Measurements from ENCODE around the gene MBD4.
"Not testable (repeated sequence)": the region's sequence is repeated elsewhere in the genome, so short reads cannot be mapped to it uniquely, and the experiment has no call there.

MBD4 gene

DNA sequence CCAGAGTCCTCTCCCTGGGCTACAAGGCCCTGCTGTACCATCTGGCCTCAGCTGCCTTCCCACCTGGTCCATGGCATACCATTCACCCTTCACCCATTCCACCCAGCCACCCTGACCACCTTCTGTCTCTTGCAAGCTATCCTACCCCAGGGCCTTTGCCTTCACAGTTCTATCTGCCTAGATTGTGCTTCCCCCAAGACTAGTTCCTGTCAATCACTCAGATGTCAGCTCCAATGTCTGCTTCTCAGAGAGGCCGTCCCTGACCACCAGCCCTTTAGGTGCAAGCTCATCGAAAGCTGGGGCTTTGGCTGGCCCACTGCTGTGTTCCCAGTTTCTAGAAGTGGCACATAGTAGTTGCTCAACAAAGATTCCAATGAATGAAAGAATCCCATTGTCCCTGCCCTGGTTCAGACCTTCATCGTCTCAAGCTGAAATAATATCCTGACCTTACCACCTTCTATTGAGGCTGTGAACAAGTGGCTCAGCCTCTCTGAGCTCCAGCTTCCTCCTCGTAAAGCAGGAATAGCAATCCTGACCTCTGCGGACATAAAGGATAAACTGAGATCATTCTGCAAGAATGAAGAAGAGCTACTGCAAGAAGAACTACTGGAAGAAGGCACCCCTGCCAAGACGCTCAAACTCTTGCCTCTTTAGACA is 27.1 kb downstream of the MBD4 start:
- no peak for DNase-seq (ENCODE audit: extremely low read depth in 1 of 2, low read depth in 1 of 2)

DNA sequence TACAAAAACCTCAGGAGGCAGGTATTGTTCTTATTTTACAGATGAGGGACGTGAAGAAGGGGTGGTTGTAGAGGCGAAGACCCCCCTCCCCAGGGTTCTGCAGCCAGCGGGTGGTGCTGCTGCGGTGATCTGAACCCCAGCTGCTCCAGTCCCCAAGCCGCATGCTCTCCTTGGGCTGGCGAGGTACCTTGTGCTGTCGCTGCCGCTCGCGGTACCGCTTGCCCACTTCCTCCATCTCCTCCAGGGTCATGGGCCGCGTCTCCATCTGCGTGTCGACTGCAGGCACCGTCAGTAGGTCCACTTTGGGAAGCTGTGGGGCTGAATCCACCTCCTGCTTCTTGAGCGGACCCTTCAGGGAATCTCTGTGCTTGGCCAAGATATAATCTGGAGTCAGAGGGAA is 28.8 kb downstream of the MBD4 start:
- no peak for DNase-seq (ENCODE audit: extremely low read depth in 1 of 2, low read depth in 1 of 2)

DNA sequence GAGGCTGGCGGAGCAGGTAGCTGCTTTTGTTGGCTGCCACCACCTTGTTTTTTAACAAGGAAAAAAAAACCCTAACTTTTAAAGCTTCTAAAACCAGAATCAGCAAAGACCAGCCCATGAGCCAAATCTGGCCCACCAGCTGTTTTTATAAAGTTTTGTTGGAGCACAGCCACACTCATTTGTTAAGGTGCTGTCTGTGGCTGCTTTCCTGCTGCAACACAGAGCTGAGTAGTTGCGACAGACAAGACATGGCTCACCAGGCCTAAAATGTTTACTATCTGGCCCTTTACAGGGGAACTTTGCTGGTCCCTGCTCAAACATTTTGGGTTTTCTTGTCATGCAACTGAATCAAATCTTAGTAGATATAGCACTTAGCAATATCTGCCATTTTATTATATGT is 30.2 kb downstream of the MBD4 start:
- DNase-seq (ENCODE audit: extremely low read depth in 1 of 2, low read depth in 1 of 2) = no peak

DNA sequence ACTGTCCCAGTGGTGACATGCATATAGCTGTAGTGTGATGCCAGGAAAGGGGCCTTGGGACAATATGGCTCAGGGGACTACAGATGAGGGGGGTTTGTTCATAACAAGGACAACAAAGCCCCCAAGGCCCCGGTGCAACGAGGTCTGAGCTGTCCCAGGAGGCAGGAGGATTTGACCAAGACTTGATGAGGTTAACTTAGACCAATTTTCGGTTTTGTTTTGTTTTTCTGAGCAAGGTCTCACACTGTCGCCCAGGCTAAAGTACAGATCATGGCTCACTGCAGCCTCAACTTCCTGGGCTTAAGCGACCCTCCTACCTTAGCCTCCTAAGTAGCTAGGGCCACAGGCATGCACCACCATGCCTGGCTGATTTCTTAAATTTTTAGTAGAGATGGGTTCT is 35.1 kb downstream of the MBD4 start:
- no peak for DNase-seq (ENCODE audit: extremely low read depth in 1 of 2, low read depth in 1 of 2)

DNA sequence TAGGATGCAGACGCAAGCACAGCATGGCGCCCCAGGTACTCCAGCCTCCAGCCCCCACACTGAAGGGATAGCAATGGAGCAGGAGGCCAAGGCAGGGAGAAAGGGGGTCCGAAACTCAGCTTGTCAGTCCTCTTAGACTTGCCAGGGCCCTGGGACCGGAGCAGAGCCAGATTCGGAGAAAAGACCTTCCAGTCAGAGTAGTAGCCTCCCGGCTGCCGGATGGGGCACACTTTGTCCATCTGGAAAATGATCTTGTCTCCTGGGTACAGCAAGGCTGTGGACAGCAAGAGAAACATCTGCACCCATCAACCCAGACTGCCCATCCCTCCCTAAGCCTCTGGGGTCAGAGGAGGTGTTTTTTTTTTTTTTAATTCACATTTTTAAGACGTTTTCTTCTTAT is 35.6 kb downstream of the MBD4 start:
- DNase-seq (ENCODE audit: extremely low read depth in 1 of 2, low read depth in 1 of 2) = no peak

DNA sequence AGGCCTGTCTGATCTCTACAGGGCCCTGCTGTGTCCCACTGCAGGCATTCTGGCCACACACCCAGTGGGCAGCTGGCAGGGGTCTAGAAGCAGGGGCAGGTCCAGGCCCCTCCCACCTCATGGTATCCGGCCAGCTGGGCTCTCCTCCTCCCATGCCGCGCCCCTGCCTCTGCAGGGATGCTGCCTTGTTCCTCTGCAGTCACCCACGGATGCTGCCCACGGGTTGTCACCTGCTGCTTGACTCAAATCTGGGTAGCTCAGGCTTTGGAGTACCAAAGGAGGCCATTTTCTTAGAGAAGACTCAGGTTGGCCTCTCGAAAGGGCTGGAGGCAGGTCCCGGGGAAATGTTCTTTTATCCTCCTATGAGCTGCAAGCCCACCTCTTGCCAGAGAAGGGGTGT is 36.3 kb downstream of the MBD4 start:
- DNase-seq (ENCODE audit: extremely low read depth in 1 of 2, low read depth in 1 of 2) = no peak

DNA sequence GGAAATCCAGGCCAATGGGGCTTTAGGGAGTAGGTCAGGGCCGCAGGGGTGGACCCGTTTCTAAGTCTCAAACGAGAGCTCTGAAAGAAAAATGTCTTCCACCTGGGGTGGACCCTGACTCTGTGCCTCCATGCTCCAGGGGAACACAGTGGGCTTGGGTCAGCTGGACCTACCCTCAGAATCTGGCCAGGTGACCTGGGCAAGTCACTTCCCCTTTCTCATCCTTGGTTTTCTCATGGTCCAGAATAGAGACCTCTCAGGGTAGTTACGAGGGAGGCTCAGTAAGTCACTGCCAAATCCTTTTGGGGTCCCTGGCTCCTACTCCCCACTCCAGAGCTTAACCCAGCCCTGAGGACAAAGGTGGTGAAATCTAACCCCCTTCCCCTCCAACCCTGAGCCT is 37.1 kb downstream of the MBD4 start:
- no peak for DNase-seq (ENCODE audit: extremely low read depth in 1 of 2, low read depth in 1 of 2)

DNA sequence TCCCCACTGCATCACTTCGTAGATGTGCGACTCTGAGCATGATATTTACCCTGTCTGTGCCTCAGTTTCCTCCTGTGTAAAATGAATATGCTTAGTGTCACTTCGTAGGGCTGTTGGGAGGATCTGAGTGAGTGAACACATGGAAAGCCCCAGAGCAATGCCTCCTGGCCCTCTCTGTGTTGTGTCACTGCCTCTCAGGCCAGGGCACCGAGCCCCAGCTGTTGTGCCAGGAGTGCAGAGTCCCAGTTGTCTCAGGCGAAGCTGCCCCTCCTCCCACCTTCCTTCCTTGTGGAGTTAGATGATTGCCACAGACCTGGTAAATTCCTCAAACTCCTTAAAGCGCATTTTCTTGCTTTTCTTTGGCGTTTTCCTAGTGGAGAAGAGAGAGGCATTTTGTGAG is 37.5 kb downstream of the MBD4 start:
- DNase-seq (ENCODE audit: extremely low read depth in 1 of 2, low read depth in 1 of 2) = no peak

DNA sequence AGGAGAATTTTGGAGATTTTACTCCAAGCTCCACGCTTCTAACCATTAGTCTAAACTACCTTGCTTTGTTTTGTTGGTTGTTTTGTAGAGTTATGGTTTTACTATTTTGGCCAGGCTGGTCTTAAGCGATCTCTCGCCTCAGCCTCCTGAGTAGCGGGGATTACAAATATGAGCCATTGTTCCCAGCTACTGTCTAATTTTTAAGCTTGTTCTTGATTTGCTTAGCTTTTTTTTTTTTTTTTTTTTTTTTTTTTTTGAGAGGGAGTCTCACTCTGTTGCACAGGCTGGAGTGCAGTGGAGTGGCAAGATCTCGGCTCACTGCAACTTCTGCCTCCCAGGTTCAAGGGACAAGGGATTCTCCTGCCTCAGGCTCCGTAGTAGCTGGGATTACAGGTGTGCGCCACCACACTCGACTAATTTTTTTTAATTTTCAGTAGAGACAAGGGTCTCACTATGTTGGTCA is 39.8 kb downstream of the MBD4 start:
- DNase-seq (ENCODE audit: extremely low read depth in 1 of 2, low read depth in 1 of 2) = no peak

DNA sequence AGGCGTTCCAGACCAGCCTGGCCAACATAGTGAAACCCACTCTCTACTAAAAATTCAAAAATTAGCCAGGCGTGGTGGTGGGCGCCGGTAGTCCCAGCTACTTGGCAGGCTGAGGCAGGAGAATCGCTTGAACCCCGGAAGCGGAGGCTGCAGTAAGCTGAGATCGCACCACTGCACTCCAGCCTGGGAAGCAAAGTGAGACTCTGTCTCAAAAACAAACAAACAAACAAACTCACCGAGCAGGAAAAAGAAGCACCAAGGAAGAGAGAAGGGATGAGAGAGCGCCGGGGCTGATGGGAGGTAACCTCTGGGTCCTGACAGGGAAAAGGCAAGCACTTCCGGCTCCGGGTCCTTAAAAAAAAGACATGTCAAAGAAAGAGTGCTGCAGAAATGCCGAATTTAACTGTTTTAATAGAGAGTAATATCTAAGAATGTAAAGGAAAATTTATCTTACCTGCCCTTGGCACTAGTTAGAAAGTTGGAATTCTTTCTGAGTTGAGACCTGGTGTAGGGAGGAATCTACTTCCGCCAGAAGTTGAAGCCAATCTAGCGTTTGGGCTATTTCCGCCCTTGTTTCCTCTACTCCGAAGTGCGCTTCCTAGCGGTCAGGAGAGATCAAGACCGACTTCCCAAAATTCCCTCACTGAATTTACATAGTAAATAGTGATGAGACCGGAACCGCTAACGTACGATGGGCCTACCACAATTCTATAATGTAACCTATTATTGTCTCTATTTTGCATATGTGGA is 40.4 kb downstream of the MBD4 start:
- peak in 1 of 2 donors; percentile 69 for DNase-seq (ENCODE audit: extremely low read depth in 1 of 2, low read depth in 1 of 2)

DNA sequence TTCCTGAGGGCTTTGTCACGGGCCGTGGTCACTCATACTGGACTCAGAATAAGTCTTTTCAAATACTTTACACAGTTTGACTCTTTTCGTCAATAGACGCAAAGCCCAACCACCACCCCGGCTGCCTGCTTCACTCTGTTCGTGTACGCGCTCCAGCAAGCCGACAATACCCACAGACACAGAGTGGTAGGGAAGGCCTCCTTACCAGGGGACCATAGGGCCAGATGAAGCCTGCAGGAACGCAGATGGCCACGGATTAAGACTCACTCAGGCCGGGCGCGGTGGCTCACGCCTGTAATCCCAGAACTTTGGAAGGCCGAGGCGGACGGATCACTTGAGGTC is 41.0 kb downstream of the MBD4 start:
- DNase-seq (ENCODE audit: extremely low read depth in 1 of 2, low read depth in 1 of 2) = no peak

DNA sequence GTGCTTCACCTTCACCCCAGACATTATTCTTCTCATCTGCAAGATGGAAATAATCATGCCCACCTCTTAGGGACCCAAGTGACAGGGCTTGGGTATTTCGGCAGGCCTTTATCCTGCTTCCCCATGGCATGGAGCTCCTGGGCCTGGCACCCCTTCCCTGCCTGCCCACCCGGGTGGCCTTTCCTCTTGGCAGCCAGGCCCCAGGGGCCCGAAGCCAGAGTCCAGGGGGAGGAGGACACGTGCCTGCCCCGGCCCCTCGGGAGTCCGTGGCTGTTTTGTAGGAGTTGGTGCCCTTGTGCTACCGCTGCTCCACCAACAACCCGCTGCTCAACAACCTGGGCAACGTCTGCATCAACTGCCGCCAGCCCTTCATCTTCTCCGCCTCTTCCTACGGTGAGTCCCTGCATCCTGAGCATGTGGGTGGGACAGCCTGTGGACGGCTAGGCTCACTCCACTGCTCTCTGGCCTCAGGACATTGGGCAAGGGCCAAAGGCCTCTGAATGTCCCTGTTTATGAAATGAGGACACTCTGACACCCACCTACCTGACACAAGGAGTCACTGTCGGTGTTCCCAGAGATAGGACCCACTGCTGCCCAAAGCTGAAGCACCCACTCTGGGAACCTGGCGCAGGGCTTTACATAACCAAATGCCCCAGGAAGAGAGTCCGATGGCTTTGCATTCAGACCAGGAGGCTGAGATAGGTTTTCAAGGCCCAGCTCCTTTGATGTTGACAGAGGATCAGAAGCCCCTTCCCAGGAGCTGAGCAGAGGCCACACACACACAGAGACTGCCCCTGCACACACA is 45.8 kb downstream of the MBD4 start:
- not testable (repeated sequence) for DNase-seq (ENCODE audit: extremely low read depth in 1 of 2, low read depth in 1 of 2)

DNA sequence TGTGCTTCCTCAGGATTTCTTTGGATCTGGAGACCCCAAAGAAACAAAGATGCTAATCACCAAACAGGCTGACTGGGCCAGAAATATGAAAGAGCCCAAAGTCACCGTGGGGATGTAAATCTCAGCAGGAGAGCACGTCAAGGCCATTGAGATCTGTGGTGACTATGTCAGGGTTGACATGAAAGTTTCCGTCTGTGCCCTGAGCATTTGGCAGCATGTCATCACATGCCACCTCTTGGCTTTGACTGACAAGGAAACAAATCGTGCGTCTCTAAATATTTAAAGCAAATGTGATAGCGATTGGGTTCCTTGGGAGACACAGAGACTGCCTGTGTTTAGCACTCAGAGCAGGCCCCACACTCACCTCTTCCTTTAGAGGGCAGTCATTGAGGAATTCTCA is 46.5 kb downstream of the MBD4 start:
- DNase-seq (ENCODE audit: extremely low read depth in 1 of 2, low read depth in 1 of 2) = no peak

DNA sequence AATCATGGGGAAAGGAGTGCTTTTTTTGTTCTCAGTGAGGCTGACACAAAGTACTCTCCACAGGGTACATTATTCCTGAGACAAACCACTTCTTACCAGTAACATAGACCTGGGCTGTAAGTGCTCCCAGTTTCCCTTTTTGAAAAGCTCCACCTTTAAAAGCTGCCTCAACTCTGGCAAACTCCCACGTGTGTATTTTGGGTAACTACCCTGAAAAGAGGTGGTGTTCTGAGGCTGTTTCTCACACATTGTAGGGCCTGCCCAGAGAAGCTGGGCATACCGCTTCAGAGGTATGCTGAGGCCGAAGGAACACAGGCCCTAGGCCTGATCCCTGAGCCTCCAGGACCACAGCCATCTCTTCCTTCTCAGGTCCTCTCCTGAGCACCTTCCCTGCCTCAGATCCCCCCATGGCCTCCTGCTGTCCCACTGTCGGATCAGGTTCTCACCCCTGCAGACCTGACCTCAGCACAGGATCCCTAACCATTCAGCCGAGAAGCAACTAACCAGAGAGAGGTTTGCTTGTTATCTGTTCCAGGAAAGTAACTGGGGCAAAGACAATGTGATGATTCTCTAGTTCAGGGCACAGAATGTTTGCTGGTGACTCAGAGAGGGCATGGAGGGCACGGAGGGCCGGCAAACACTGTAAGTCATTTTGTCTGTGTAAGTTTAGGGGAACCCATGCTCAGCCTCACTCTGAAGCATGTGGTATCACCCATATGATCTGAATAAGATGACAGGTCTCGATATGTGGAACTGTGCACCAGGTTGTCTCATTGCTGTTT is 47.5 kb downstream of the MBD4 start:
- DNase-seq (ENCODE audit: extremely low read depth in 1 of 2, low read depth in 1 of 2) = not testable (repeated sequence)

DNA sequence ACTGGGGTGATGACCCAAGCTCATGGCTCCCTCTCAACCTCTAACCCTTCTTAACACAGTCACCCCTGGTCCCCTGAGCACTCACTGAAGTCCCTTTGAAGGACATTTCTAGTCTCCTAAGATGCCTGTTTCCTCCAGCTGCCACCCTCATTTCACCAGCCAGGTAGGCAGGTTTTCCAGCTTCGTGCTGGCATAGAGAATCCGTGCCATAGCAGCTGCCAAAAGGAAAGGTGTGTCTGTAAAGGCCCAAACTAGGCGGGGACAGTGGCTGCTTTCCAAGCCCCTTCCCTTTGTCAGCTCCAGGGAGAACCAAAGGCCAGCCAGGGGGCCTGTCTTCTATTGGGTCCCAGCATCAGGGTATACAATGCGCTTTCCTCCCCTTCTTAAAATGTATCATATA is 48.2 kb downstream of the MBD4 start:
- not testable (repeated sequence) for DNase-seq (ENCODE audit: extremely low read depth in 1 of 2, low read depth in 1 of 2)

DNA sequence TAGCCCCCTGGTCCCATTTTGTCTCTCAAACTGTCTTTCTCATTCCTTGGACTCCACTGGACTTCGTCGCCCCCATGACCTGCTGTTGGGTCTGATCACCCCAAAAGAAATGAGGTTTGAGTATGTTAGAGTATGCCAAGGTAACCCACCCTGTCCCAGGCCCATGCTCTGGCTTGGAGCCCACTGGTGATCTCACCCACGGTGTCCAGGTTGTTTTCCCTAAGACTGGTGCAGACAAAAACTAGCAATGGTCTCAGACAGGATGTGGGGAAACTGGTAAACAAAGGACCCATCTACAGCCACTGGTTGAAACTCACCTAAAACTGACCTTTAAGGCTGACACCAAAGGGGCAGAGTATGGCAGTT is 50.2 kb downstream of the MBD4 start:
- DNase-seq (ENCODE audit: extremely low read depth in 1 of 2, low read depth in 1 of 2) = no peak

DNA sequence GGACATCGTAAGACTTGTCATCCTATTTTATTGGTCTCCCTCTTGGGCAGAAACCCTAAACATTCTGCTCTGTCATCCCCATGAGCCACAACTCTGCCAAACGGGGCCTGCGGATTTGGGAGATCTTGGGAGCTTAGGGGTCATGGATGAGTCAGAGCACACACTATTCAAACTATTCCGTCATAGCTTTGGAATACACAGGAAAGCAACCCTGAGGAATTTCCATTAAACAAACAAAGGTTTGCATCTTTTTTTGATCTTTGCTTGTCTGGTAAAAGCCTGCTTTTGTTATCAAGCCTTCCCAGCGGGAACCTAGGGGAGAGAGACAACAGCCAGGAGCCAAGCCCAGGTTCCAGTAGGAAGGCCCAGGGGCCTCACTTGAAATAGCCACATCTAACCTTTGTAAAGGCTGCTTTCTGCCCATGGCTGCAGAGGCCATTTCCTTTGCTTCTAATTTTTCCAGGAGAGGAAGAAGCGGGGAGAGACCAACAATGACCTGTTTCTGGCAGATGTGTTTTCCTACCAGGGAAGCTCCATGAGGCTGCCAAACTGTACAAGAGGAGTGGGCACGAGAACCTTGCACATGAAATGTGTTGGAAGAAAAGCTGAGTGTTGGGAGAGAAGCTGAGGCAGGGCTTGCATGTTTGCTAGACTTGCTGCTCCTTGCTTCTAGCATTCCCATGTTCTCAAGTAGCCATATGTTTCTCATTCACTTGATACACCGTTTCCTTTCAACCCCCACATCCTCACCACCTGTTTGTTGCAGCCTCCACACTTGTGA is 50.8 kb downstream of the MBD4 start:
- not testable (repeated sequence) for DNase-seq (ENCODE audit: extremely low read depth in 1 of 2, low read depth in 1 of 2)

DNA sequence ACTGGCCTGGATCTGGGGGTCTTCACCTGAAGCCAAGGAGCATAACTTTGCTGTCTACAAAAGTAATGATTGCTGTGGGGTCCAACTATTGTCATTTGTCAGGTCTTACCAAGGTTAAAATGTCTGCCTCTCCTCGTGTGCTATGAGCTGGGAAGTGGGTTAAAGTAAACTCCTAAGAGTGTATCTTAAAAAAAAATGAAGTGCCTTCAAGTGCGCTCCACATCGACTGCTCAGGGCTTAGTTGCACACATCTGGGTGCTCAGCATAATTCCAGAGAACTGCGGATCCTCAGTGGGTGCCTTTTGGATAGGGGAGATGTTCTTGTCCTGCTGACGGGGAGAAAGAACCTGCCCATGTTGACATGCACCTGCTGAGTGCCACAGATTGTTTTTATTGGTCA is 52.3 kb downstream of the MBD4 start:
- DNase-seq (ENCODE audit: extremely low read depth in 1 of 2, low read depth in 1 of 2) = no peak

DNA sequence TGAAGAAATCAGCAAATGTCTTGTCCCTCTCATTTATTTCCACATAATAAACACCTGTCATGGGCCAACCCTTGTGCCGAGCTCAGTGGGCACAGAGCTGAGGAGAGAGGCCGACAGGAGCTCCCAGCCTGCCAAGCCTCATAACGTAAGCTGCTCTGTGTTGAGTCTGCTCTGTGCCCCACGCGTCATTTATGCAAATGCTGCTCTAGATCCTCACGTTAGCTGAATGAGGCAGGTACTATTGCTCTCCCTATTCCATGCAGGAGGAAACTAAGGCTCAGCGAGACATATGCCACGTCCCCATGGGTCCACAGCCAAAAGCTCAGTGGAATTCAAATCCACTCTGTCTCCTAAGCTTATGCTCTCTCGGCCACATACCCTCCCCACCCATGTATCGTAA is 52.8 kb downstream of the MBD4 start:
- DNase-seq (ENCODE audit: extremely low read depth in 1 of 2, low read depth in 1 of 2) = no peak

DNA sequence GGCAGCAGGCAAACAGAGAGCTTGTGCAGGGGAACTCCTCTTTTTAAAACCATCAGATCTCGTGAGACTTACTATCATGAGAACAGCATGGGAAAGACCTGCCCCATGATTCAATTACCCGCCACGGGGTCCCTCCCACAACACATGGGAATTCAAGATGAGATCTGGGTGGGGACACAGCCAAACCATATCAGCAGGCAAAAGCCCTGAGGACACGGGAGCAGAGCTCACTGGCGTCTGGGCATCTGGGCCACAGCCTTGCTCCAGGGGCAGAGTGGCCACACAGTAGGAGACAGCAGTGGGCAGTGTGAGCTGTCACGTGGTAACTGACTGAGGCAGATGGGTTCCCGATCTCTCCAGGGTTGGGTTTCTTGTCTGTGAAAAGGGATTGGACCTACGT is 54.2 kb downstream of the MBD4 start:
- not testable (repeated sequence) for DNase-seq (ENCODE audit: extremely low read depth in 1 of 2, low read depth in 1 of 2)
